H1 (cell line): ENCODE measurements around the gene ZDHHC11. TPM values are rescaled to one million over a fixed set of nuclear protein-coding genes. Genes with fewer than 3 reads are reported as not detected.

Experiments used
- CTCF ChIA-PET: fragments of 300-600 bp; sonication (Branson Sonifier 250); formaldehyde crosslinking; loops from one replicate; lab custom pipeline; 2021; ENCODE audit not compliant: partially characterized antibody; lab: Charles Lee
- POLR2A ChIA-PET: fragments of 300-600 bp; sonication (Branson Sonifier 250); formaldehyde crosslinking; loops from one replicate; lab custom pipeline; 2021; ENCODE audit warnings: inconsistent platforms; ENCODE audit not compliant: partially characterized antibody; lab: Charles Lee
- DNase-seq, 2 experiments: peaks; one replicate each; pipeline versions ENCODE4 v3.0.0 to v3.0.0-alpha.2; 2010 to 2022; ENCODE audit warnings: low spot score in 2 of 2, low read depth in 1 of 2, mixed read lengths in 1 of 2
- FAIRE-seq: peaks from 2 replicates; lab custom pipeline; 2011; peaks lifted over from hg19 to GRCh38; lab: Jason Lieb, UNC
- H2AFZ ChIP-seq: 2 replicates; pipeline ENCODE4 v1.8.1; 2012; ENCODE audit warnings: low read length, inconsistent platforms
- H2AK5ac ChIP-seq: 2 replicates; pipeline ENCODE4 v1.6.1; 2013; ENCODE audit warnings: low read depth, low read length
- H2BK120ac ChIP-seq: replicated peaks from 2 replicates; pipeline ENCODE3; 2013; ENCODE audit warnings: low read depth, low read length, inconsistent platforms
- H2BK12ac ChIP-seq: 2 replicates; pipeline ENCODE4 v1.6.1; 2013; ENCODE audit warnings: low read depth, low read length
- H2BK15ac ChIP-seq: 2 replicates; pipeline ENCODE4 v1.6.1; 2013; ENCODE audit warnings: low read length
- H2BK20ac ChIP-seq: 2 replicates; pipeline ENCODE4 v1.6.1; 2013; ENCODE audit warnings: low read length
- H2BK5ac ChIP-seq: 2 replicates; pipeline ENCODE4 v1.6.1; 2013; ENCODE audit warnings: low read depth, low read length
- H3K14ac ChIP-seq: 2 replicates; pipeline ENCODE4 v1.6.1; 2013; ENCODE audit warnings: inconsistent platforms; ENCODE audit not compliant: insufficient read length
- H3K18ac ChIP-seq: 2 replicates; pipeline ENCODE4 v1.6.1; 2013; ENCODE audit warnings: low read length; ENCODE audit errors: extremely low read depth
- H3K23ac ChIP-seq: 2 replicates; pipeline ENCODE4 v1.6.1; 2013; ENCODE audit warnings: inconsistent platforms; ENCODE audit not compliant: insufficient read length
- H3K23me2 ChIP-seq: 2 replicates; pipeline ENCODE4 v1.6.1; 2013; ENCODE audit warnings: low read depth, low read length
- H3K27ac ChIP-seq: 2 replicates; pipeline ENCODE4 v1.6.1; 2011; ENCODE audit warnings: low read depth, low read length, inconsistent platforms
- H3K27me3 ChIP-seq, 4 experiments: replicated peaks in 1 of 4; 1 replicate in 1 of 4; 2 replicates in 3 of 4; pipeline versions ENCODE4 v1.6.1 to v1.8.1; 2011 to 2013; ENCODE audit warnings: low read length in 3 of 4, mild to moderate bottlenecking in 3 of 4, inconsistent platforms in 2 of 4, mixed read lengths in 2 of 4, moderate library complexity in 1 of 4; ENCODE audit not compliant: control insufficient read depth in 3 of 4, insufficient read depth in 3 of 4; ENCODE audit errors: extremely low read depth in 1 of 4
- H3K36me3 ChIP-seq, 4 experiments: 2 replicates each; pipeline versions ENCODE4 v1.6.1 to v1.8.1; 2011 to 2013; ENCODE audit warnings: mild to moderate bottlenecking in 4 of 4, low read length in 3 of 4, moderate library complexity in 2 of 4, control low read depth in 1 of 4, inconsistent platforms in 1 of 4; ENCODE audit not compliant: insufficient read depth in 4 of 4, control insufficient read depth in 2 of 4
- H3K4ac ChIP-seq: replicated peaks from 2 replicates; pipeline ENCODE3; 2013; ENCODE audit warnings: low read length, low read depth, mixed read lengths, inconsistent platforms; ENCODE audit not compliant: insufficient read length
- H3K4me1 ChIP-seq, 4 experiments: replicated peaks in 1 of 4; 1 replicate in 1 of 4; 2 replicates in 3 of 4; pipeline versions ENCODE4 v1.6.1 to v1.8.1; 2011 to 2013; ENCODE audit warnings: low read length in 3 of 4, inconsistent platforms in 2 of 4, mixed read lengths in 1 of 4; ENCODE audit not compliant: insufficient read depth in 4 of 4, control insufficient read depth in 3 of 4
- H3K4me2 ChIP-seq, 2 experiments: 2 replicates each; pipeline versions ENCODE4 v1.6.1 to v1.8.1; 2011 to 2013; ENCODE audit warnings: low read depth in 2 of 2, low read length in 2 of 2, control low read depth in 1 of 2, inconsistent platforms in 1 of 2, mild to moderate bottlenecking in 1 of 2; ENCODE audit not compliant: insufficient read depth in 1 of 2
- H3K4me3 ChIP-seq, 4 experiments: fragments of 200-600, 300-600 bp in 1 of 4; sonication (generic), shearing (Covaris generic), sonication (Bioruptor Twin) in 1 of 4; 2 replicates each; pipeline versions ENCODE4 v1.5.1 to v1.8.1; 2011 to 2016; ENCODE audit warnings: low read length in 4 of 4, low read depth in 3 of 4, control low read depth in 2 of 4, inconsistent platforms in 2 of 4, mild to moderate bottlenecking in 2 of 4, mixed read lengths in 1 of 4, moderate library complexity in 1 of 4; ENCODE audit not compliant: insufficient read depth in 2 of 4; ENCODE audit errors: extremely low read depth in 1 of 4
- H3K56ac ChIP-seq: replicated peaks from 2 replicates; pipeline ENCODE3; 2013; ENCODE audit warnings: low read depth, mild to moderate bottlenecking, mixed read lengths, low read length, inconsistent platforms; ENCODE audit not compliant: insufficient read length
- H3K79me1 ChIP-seq: 2 replicates; pipeline ENCODE4 v1.6.1; 2013; ENCODE audit warnings: low read depth, low read length, control low read depth
- H3K79me2 ChIP-seq, 2 experiments: 2 replicates each; pipeline versions ENCODE4 v1.6.1 to v1.8.1; 2012 to 2013; ENCODE audit warnings: low read length in 2 of 2, mild to moderate bottlenecking in 2 of 2, inconsistent platforms in 1 of 2; ENCODE audit not compliant: insufficient read depth in 2 of 2, control insufficient read depth in 1 of 2
- H3K9ac ChIP-seq, 4 experiments: replicated peaks in 1 of 4; 1 replicate in 1 of 4; 2 replicates in 3 of 4; pipeline versions ENCODE4 v1.6.1 to v1.8.1; 2011 to 2013; ENCODE audit warnings: low read depth in 3 of 4, low read length in 3 of 4, control low read depth in 2 of 4, mild to moderate bottlenecking in 2 of 4, moderate library complexity in 2 of 4, inconsistent platforms in 1 of 4; ENCODE audit errors: extremely low read depth in 1 of 4
- H3K9me3 ChIP-seq, 2 experiments: 2 replicates each; pipeline versions ENCODE4 v1.6.1 to v1.8.1; 2012 to 2013; ENCODE audit warnings: mild to moderate bottlenecking in 2 of 2, moderate library complexity in 2 of 2, control low read depth in 1 of 2, inconsistent platforms in 1 of 2, low read depth in 1 of 2, low read length in 1 of 2, mixed read lengths in 1 of 2; ENCODE audit not compliant: insufficient read depth in 2 of 2
- H4K20me1 ChIP-seq, 2 experiments: replicated peaks in 1 of 2; 2 replicates each; pipeline versions ENCODE3 to v1.8.1; 2011 to 2013; ENCODE audit warnings: inconsistent platforms in 2 of 2, low read length in 2 of 2, mild to moderate bottlenecking in 1 of 2; ENCODE audit not compliant: insufficient read depth in 2 of 2, control insufficient read depth in 1 of 2
- H4K5ac ChIP-seq: 2 replicates; pipeline ENCODE4 v1.6.1; 2013; ENCODE audit warnings: low read length, low read depth, mixed read lengths, inconsistent platforms; ENCODE audit not compliant: insufficient read length
- H4K8ac ChIP-seq: 2 replicates; pipeline ENCODE4 v1.8.0; 2013; ENCODE audit warnings: mild to moderate bottlenecking, moderate library complexity, low read length, inconsistent platforms; ENCODE audit not compliant: insufficient read depth; ENCODE audit errors: extremely low read depth
- H4K91ac ChIP-seq: replicated peaks from 2 replicates; pipeline ENCODE3; 2013; ENCODE audit warnings: low read length, mixed read lengths, inconsistent platforms; ENCODE audit not compliant: insufficient read length
- FOSL1 ChIP-seq: IDR thresholded peaks from 2 replicates; pipeline ENCODE4 v1.6.1; 2011; ENCODE audit warnings: mild to moderate bottlenecking, low read depth, low read length, moderate library complexity; ENCODE audit not compliant: insufficient read depth
- WGBS, 2 experiments: shearing (Covaris generic) in 1 of 2; methylation state at CpG; one replicate each; pipeline versions ENCODE4 v1.1.6 to v1.1.7; 2013 to 2015; ENCODE audit warnings: low lambda C conversion rate in 2 of 2, mixed read lengths in 2 of 2, inconsistent platforms in 1 of 2, low coverage in 1 of 2, missing lambda C conversion rate in 1 of 2; ENCODE audit not compliant: insufficient replicate concordance in 2 of 2, insufficient coverage in 1 of 2, insufficient read length in 1 of 2; ENCODE audit errors: extremely low coverage in 1 of 2, missing lambda C conversion rate in 1 of 2; 5-methylcytosine and 5-hydroxymethylcytosine counted together
- polyA plus RNA-seq, 7 experiments: library from polyadenylated mRNA; depleted of rRNA in 3 of 7; stranded (reverse) in 5 of 7; unstranded in 2 of 7; fragments of >200 nt in 5 of 7; fragments of 200-250 nt in 2 of 7; gene quantifications; 1 replicate in 5 of 7; 2 replicates in 1 of 7; 4 replicates in 1 of 7; pipeline versions ENCODE4 v1.2.1 to v1.2.3, GENCODE V29; 2011 to 2013; ENCODE audit warnings: missing spikeins in 2 of 7, mixed read lengths in 2 of 7
- total RNA-seq: library from RNA; stranded (reverse); fragmentation: NEBNext Ultra II Directional; extraction: Animal tissue kit (Norgen Biotek cat#: 25700); gene quantifications from 2 replicates; pipeline ENCODE4 v1.2.1, GENCODE V29; 2021
- TF ChIP-seq, protein P1 (sequence below), 3 experiments: IDR thresholded peaks; 1 replicate in 2 of 3; 2 replicates in 1 of 3; pipeline versions ENCODE4 v1.5.1 to v1.6.1; 2011; ENCODE audit warnings: low read length in 3 of 3, mild to moderate bottlenecking in 3 of 3, inconsistent platforms in 2 of 3, low read depth in 1 of 3, moderate library complexity in 1 of 3; ENCODE audit not compliant: insufficient read depth in 1 of 3; ENCODE audit errors: control extremely low read depth in 1 of 3

Gene ZDHHC11
- total and polyA plus RNA-seq, 2 of the 8 experiments (the other 6 are each of a cell fraction or from before 2014, with no cell fraction given), result 4.7 to 16.6 TPM

DNA sequence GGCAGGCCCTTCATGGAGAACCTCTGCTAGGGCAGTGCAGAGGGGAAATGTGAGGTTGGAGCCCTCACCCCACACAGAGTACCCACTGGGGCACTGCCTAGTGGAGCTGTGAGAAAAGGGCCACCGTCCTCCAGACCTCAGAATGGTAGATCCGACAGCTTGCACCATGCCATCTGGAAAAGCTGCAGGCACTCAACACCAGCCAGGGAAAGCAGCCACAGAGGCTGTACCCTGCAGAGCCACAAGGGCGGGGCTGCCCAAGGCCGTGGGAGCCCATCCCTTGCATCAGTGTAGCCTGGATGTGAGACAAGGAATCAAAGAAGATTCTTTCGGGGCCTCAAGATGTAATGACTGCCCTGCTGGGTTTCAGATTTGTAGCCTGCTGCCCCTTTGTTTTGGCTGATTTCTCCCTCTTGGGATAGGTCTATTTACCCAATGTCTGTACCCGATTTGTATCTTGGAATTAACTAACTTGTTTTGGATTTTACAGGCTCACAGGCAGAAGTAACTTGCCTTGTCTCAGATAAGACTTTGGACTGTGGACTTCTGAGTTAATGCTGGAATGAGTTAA, 16.6 kb upstream of the ZDHHC11 start:
- CTCF ChIA-PET, result interaction anchor here (0.7 kb wide), 1 partner anchor 33 kb away, joined by 3 read pairs; no protein-coding TSS in a partner anchor
- Histone ChIP-seq H3K56ac (no peak overlapping the region), H3K79me1 (no peaks in the 10 kb centered on the region; the same call in 1 of the 2 replicates), H2BK12ac (no peak overlapping the region), H3K4me1 (no peaks in the 10 kb centered on the region; a peak in 1 of 7 replicates), H3K9me3 (no peaks in the 10 kb centered on the region), H3K4ac (no peak overlapping the region), H3K36me3 (peaks cover 43 to 80% (median 74%) of the 10 kb centered on the region in 4 experiments), H4K91ac (no peak overlapping the region), H3K4me2 (no peak overlapping the region), H3K14ac (no peak overlapping the region), H3K23ac (no peak overlapping the region), H3K23me2 (0 out of 2 replicates have a peak, but pooled peaks cover 2% of the 10 kb centered on the region), H2BK120ac (no peak overlapping the region), H4K8ac (no peak overlapping the region), H3K4me3 (no peak overlapping the region)
- WGBS, 2 experiments, result 89% methylated on average over 6 of the region's 6 CpGs; no CpG with 5 or more reads in 1 of the 2 experiments
- TF ChIP-seq, protein P1, sequence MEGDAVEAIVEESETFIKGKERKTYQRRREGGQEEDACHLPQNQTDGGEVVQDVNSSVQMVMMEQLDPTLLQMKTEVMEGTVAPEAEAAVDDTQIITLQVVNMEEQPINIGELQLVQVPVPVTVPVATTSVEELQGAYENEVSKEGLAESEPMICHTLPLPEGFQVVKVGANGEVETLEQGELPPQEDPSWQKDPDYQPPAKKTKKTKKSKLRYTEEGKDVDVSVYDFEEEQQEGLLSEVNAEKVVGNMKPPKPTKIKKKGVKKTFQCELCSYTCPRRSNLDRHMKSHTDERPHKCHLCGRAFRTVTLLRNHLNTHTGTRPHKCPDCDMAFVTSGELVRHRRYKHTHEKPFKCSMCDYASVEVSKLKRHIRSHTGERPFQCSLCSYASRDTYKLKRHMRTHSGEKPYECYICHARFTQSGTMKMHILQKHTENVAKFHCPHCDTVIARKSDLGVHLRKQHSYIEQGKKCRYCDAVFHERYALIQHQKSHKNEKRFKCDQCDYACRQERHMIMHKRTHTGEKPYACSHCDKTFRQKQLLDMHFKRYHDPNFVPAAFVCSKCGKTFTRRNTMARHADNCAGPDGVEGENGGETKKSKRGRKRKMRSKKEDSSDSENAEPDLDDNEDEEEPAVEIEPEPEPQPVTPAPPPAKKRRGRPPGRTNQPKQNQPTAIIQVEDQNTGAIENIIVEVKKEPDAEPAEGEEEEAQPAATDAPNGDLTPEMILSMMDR (IDR thresholded peaks at IDR 0.05; ENCODE audit: control extremely low read depth in 1 of 3, insufficient read depth in 1 of 3, low read depth in 1 of 3, low read length in 3 of 3), result peak in 1 of 3 experiments; percentile 23; a peak in 1 of 4 replicates
- TF ChIP-seq FOSL1, result no peak
- TF ChIP-seq, all 59 proteins: peak for 1
- H2AFZ ChIP-seq, result no peak overlapping the region
- H3K79me2 ChIP-seq, result peaks cover 0 to 2% of the 10 kb centered on the region in 2 experiments; a peak in 1 of 4 replicates
- H2BK20ac ChIP-seq, result no peak overlapping the region
- H3K27me3 ChIP-seq, result no peaks in the 10 kb centered on the region
- H3K27ac ChIP-seq, result no peak overlapping the region
- no peak overlapping the region for H2BK15ac ChIP-seq
- DNase-seq (no peak), FAIRE-seq (no peak)
- no peak overlapping the region for H3K9ac ChIP-seq
- H4K5ac ChIP-seq, result no peak overlapping the region
- POLR2A ChIA-PET, result interaction anchor here (0.9 to 6.9 kb wide), 2 partner anchors 16 to 25 kb away, joined by 4 to 46 read pairs; partner anchors contain the start of genes BRD9 and TRIP13
- peaks cover 12 to 37% of the 10 kb centered on the region in 2 experiments for H4K20me1 ChIP-seq
- no peak overlapping the region for H3K18ac ChIP-seq
- H2AK5ac ChIP-seq, result no peak overlapping the region
- no peak overlapping the region for H2BK5ac ChIP-seq
